ENCODE results near the gene SH2D3A.

GRCh38 chr19:6712231-6712630 is 55.0 kb downstream of the SH2D3A start:
- TF ChIP-seq EZH2 (IDR thresholded peaks at IDR 0.05; ENCODE audit: borderline replicate concordance, insufficient read depth, low read depth, low read length, poor library complexity, severe bottlenecking) = no peak
- TF ChIP-seq, protein P1, sequence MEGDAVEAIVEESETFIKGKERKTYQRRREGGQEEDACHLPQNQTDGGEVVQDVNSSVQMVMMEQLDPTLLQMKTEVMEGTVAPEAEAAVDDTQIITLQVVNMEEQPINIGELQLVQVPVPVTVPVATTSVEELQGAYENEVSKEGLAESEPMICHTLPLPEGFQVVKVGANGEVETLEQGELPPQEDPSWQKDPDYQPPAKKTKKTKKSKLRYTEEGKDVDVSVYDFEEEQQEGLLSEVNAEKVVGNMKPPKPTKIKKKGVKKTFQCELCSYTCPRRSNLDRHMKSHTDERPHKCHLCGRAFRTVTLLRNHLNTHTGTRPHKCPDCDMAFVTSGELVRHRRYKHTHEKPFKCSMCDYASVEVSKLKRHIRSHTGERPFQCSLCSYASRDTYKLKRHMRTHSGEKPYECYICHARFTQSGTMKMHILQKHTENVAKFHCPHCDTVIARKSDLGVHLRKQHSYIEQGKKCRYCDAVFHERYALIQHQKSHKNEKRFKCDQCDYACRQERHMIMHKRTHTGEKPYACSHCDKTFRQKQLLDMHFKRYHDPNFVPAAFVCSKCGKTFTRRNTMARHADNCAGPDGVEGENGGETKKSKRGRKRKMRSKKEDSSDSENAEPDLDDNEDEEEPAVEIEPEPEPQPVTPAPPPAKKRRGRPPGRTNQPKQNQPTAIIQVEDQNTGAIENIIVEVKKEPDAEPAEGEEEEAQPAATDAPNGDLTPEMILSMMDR (IDR thresholded peaks at IDR 0.05) = no peak

All from B cell (primary cell).